ENCODE results near the gene MYO15B. TPM values are rescaled to one million over a fixed set of nuclear protein-coding genes. Genes with fewer than 3 reads are reported as not detected.

MYO15B gene
- total RNA-seq, 1 donor from 2014 or later = 5.4 TPM

DNA sequence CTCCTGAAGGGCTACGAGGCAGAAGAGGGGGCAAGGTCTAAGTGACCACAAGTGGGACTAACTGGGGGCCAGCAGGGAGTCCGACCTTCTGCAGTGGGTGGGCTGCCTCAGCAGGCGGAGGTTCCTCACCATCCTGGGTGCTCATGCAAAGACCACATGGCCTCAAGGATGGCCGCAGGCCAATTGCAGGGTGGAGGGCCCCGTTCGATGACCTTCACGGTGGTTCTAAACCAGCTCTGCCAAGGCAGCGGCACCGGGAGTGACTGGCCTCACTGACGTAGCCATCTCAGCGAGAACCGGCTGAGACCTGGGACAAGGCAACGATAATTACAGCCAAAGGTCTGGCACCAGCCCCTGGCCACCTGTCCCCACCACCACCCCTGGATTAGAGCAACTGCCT, 51.3 kb downstream of the MYO15B start:
- TF ChIP-seq CTCF (conservative IDR thresholded peaks at IDR 0.05; ENCODE audit: low read depth, low read length) = no peak
- DNase-seq (ENCODE audit: low read depth) = no peak
- no peak overlapping the region for H3K4me3 ChIP-seq (ENCODE audit: low read depth, low read length)

DNA sequence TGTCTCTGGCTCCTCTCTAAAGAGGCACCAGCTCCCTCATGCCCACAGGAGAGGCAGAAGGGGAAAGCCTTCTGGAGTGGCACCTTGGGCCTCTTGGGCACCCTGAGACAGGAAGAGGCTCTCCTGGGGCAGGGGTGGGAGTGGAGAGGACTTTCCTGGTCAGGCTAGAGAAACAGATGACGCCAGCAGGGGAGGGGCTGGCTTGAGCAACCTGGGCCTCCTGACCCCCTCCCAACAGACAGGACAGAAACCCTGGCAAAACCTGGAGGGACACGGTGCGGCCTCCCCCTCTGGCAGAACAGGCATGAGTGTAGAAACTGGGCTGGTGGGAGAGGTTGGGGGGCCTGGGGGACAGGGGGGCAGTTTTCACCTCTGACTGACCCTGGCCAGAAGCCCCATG, 51.7 kb downstream of the MYO15B start:
- H3K4me3 ChIP-seq (ENCODE audit: low read depth, low read length) = no peak overlapping the region
- no peak for TF ChIP-seq CTCF (conservative IDR thresholded peaks at IDR 0.05; ENCODE audit: low read depth, low read length)
- no peak for DNase-seq (ENCODE audit: low read depth)

DNA sequence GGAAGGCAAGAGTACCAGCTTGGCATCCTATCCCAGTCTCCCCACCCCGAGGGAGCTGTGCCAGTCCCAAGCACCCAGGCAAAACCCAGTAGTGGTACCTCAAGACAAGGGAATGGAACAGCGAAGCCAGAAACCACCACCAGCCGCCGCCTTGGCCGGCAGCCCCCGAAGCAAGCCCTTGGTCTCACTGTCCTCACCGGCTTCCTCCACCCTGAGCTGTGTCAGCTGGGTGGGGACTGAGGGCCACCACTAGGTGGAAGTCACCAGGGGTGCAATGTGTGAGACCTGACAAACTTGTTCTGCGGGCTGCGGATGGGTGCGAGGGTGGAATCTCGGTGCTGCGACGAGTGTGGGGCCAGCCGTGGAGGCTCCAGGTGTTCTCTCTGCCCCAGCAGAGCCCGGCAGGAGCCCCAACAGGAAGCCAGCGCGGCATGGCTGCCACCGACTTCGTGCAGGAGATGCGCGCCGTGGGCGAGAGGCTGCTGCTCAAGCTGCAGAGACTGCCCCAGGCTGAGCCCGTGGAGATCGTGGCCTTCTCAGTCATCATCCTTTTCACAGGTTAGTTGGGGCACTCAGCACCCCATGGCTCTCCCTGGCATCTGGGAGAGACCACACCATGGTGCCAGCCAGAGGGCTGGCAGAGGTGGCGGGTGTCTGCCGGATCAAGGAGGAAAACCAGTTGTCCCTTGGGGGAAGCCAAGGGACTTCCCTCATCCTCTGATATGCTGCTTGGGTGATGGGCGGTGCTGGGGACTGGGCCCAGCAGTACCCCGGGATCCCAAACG, 52.4 kb downstream of the MYO15B start:
- H3K4me3 ChIP-seq (ENCODE audit: low read depth, low read length) = no peak overlapping the region
- no peak for DNase-seq (ENCODE audit: low read depth)
- no peak for TF ChIP-seq CTCF (conservative IDR thresholded peaks at IDR 0.05; ENCODE audit: low read depth, low read length)

- no peak for DNase-seq (ENCODE audit: low read depth)
- no peak overlapping the region for H3K4me3 ChIP-seq (ENCODE audit: low read depth, low read length)
- no peak for TF ChIP-seq CTCF (conservative IDR thresholded peaks at IDR 0.05; ENCODE audit: low read depth, low read length)
Measured at GRCh38 chr17:75640556-75641119, 53.0 kb downstream of the MYO15B start.

DNA sequence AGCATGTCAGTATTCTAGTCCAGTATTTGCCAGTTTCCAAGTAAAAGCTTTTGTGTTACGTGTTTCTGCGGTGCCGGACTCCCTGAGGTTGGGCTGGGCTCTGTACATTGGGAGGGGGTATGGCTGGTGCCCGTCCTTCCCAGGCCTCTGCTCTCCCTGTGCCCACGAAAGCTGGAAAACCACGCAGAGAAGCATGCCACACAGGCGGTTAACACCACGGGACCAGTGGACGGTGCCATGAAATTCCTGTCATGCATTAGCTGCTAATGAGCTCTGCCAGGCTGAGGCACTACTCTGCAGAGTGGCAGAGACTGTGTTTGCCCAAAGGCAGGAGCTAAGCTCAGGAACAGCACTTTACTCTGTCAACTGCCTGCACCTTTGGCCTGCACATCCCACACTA, 53.7 kb downstream of the MYO15B start:
- H3K4me3 ChIP-seq (ENCODE audit: low read depth, low read length) = no peak overlapping the region
- TF ChIP-seq CTCF (conservative IDR thresholded peaks at IDR 0.05; ENCODE audit: low read depth, low read length) = no peak
- peak; percentile 59 for DNase-seq (ENCODE audit: low read depth)

DNA sequence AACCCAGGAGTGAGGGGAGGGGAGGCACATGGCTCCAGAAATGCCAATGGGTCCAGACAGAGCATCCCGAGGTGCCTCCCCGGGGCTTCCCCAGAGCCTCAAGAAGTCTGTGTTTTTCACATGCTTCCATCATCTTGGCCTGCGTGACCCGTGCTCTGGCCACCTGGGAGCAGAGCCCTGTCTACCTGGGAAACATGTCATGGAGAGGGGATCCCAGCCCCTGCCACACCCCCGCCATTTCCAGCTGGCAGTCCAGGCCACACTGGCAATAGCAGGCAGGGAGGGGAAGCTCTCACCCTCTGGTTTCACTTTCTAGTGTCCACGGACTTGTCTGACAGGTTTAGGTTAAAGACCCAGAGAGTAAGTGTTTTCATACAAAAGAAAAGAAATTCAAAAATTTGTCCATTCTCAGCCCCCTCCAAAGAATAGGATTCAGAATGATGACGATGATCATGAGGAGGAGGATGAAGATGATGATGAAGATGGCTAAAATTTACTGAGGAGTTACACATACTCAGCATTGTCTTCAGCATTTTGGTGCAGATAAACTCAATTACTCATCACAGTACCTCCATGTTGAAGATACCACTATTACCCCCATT, 54.7 kb downstream of the MYO15B start:
- DNase-seq (ENCODE audit: low read depth) = no peak
- TF ChIP-seq CTCF (conservative IDR thresholded peaks at IDR 0.05; ENCODE audit: low read depth, low read length) = no peak
- H3K4me3 ChIP-seq (ENCODE audit: low read depth, low read length) = no peak overlapping the region

Measured in epithelial cell of proximal tubule (primary cell).